ENCODE data around the gene VMO1. TPM values are rescaled to one million over a fixed set of nuclear protein-coding genes. Genes with fewer than 3 reads are reported as not detected.

VMO1 gene
- total and polyA plus RNA-seq, 9 of the 15 experiments (the other 6 are each of a cell fraction or from before 2014, with no cell fraction given), result 0.31 TPM; not detected in 8

DNA sequence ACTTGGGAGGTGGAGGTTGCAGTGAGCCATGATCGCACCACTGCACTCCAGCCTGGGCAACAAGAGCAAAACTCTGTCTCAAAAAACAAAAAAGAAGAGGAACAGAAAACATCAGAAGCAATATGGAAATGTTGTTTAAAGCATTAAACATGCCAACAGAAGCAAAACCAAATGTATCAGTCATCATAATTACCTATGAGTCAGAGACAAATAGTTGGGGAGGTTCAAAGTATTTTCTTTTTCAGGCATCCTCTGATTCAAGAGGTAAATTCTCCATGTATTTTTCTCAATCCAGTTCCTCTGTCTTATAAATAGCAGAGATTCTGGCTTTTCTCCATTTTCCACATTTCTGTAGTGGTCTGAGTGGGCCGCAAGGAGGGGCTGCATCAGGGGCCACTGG is 16.5 kb downstream of the VMO1 start:
- BruUV-seq (replicated peaks), result no TSS peak
- Histone ChIP-seq H3K9ac (ENCODE audit: insufficient read depth in 1 of 2, low read depth in 2 of 2, low read length in 2 of 2) (no peak overlapping the region), H3K4me1 (replicated peaks in 1 of 2; ENCODE audit: control insufficient read depth in 2 of 2, insufficient read depth in 2 of 2, low read length in 2 of 2) (no peaks in the 10 kb centered on the region), H3K27ac (ENCODE audit: extremely low read depth, low read depth, low read length) (no peak overlapping the region), H3K27me3 (ENCODE audit: control insufficient read depth in 2 of 2, insufficient read depth in 2 of 2, low read length in 2 of 2) (peaks cover 17 to 36% of the 10 kb centered on the region in 2 experiments), H3K36me3 (ENCODE audit: control insufficient read depth, insufficient read depth, low read length) (no peaks in the 10 kb centered on the region), H3K9me3 (replicated peaks; ENCODE audit: control insufficient read depth, insufficient read depth, low read depth, low read length) (no peaks in the 10 kb centered on the region), H2AFZ (ENCODE audit: low read depth, low read length) (no peak overlapping the region), H3K4me3 (no peak overlapping the region), H3K9me1 (ENCODE audit: control insufficient read depth, insufficient read depth, low read length) (no peaks in the 10 kb centered on the region), H3K79me2 (ENCODE audit: control insufficient read depth, insufficient read depth, low read length) (no peaks in the 10 kb centered on the region), H3K4me2 (ENCODE audit: insufficient read depth, low read length) (no peak overlapping the region), H4K20me1 (replicated peaks; ENCODE audit: control insufficient read depth, insufficient read depth, low read length) (no peaks in the 10 kb centered on the region)
- ChIA-PET CTCF (ENCODE audit: low intra/inter-chr PET ratio) (no interaction called here), POLR2A (interaction anchor here (0.6 kb wide), 1 partner anchor 252 kb away, joined by 4 read pairs; no protein-coding TSS in a partner anchor)
- TF ChIP-seq PML (IDR thresholded peaks at IDR 0.05; ENCODE audit: low read length) (no peak), TRIM28 (IDR thresholded peaks at IDR 0.05) (no peak), KAT2B (IDR thresholded peaks at IDR 0.05; ENCODE audit: low read depth, low read length) (no peak), ZNF707 (CRISPR knock-in tag; conservative IDR thresholded peaks at IDR 0.05) (no peak), ZNF121 (CRISPR knock-in tag; conservative IDR thresholded peaks at IDR 0.05) (no peak), NFXL1 (CRISPR knock-in tag; IDR thresholded peaks at IDR 0.05) (no peak), ATF7 (IDR thresholded peaks at IDR 0.05) (no peak), ZNF696 (CRISPR knock-in tag; conservative IDR thresholded peaks at IDR 0.05) (no peak), HNRNPLL (IDR thresholded peaks at IDR 0.05; ENCODE audit: low read depth, low read length, poor library complexity, severe bottlenecking) (no peak)
- FAIRE-seq (no peak), ATAC-seq (no peak), DNase-seq (ENCODE audit: extremely low read depth in 1 of 4, low spot score in 3 of 4) (no peak)
- 0% methylated on average over 1 of the region's 2 CpGs for WGBS (ENCODE audit: insufficient coverage, low coverage, missing lambda C conversion rate)
- intact Hi-C loops (cut with micrococcal nuclease) (no loop called here), in situ Hi-C loops (cut with MboI) (no loop called here)
